HG03558 (cell line): ENCODE results near the gene SBF2.

Source experiments
- ATAC-seq: cut with Tn5 transposase; IDR thresholded peaks from one replicate; pipeline ENCODE4 v1.9.1; 2021; ENCODE audit warnings: moderate number of reproducible peaks; ENCODE audit not compliant: unreplicated experiment; ENCODE audit errors: extremely low read depth

The SBF2 gene

GRCh38 chr11:10293423-10294289 is at the start of gene SBF2:
Gene SBF2 (minus strand): TSS chr11:10294219. CDS start chr11:10294069, 150 bp downstream.
- no peak for ATAC-seq

- no peak for ATAC-seq
Measured at GRCh38 chr11:10338287-10338686, 44.3 kb upstream of the SBF2 start.

DNA sequence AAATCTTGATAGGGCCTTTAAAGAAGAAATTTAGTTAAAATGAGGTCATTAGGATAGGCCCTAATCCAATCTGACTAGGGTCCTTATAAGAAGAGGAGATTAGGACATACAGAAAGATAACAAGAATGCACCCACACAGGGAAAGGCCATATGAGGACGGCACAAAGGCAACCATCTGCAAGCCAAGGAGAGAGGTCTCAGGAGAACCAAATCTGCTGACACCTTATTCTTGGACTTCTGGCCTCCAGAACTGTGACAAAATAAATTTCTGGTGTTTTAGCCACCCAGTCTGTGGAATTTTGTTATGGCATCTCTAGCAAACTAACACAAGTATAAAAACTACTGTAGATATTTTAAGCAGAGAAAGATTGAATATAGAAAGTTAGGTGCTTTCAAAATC is 39.5 kb upstream of the SBF2 start:
- ATAC-seq, result no peak

- ATAC-seq, result no peak
Measured at GRCh38 chr11:10331548-10332289, 37.7 kb upstream of the SBF2 start.

DNA sequence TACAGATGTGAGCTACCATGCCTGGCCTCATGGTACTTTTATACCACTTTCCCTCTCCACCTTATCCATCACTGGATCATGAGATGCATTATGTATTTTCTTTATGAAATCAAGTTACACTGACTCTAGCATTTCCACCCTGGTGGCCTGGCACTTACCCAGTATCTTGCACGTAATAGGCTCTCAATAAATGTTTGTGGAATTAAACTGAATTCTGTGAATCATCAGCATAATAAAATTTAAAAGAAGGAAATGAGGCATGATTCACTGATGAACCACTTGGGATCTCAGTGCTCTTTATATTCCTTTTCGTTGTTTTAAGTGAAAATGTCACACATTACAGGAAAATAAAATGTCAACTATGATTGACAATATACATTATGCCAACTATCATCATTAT is 35.9 kb upstream of the SBF2 start:
- ATAC-seq, result no peak

GRCh38 chr11:10329356-10329755 is 35.3 kb upstream of the SBF2 start:
- no peak for ATAC-seq

GRCh38 chr11:10328314-10329098 is 34.5 kb upstream of the SBF2 start:
- ATAC-seq, result no peak

DNA sequence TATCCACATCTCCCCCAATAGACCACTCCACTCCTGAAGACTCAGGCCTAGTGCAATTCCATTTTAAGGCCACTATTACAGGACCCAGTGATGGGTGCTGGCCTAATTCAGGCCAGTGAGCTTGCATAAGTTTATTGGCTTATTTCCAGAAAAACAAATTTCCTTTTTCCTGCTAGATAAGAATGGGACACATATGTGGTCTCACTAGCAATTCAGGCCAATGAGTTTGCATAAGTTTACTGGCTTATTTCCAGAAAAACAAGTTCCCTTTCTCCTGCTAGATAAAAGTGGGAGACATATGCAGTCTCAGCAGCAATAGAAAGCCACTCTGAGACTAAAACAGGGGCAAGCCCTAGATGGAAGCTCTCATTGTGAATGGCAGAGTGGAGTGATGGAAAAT is 33.2 kb upstream of the SBF2 start:
- no peak for ATAC-seq

DNA sequence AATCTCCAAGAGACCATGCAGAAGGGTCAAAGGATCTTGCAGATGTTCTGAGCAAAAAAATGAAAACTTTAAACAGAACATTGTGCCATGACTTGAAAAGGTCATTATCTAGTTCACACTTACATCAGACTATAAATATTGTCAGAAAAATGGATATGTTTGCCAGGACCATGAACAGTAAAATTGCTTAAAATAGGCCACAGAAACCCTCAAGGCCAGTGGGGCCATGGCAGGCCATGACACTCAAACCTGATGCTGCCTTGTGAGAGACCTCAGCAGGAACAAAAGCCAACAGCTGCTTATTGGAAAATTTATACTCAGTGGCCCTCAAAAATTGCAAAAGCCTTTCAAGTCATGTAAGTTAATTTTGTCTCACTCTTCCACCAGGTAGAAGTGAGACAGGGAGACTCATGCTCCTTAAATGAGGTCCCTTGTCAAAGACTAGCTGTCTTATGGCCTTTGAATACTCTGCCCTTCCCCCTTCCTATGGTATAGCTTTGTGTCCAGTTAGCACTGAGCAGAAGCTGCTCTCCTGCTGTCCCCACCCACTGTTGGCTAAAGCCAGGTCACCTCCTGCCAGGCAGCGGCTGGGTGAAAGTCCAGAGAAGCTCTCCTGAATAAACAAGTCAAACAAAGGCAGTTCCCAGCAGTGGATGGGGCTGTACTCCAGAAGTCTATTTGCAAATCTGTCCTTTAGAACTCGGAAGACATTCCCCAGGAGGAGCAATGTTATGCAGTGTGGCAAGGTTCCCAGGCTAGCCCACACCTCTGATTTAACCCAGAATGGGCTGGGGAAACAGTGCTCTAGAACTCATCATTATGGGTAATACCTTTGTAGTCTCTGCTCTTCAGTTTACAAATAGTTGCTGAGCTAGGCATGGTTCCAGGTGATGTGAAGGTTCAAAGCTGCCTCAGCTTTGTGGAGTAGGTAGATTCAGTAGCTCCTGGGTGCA is 32.3 kb upstream of the SBF2 start:
- no peak for ATAC-seq

- ATAC-seq, result no peak
Measured at GRCh38 chr11:10325277-10326011, 31.4 kb upstream of the SBF2 start.

GRCh38 chr11:10324474-10324873 is 30.5 kb upstream of the SBF2 start:
- no peak for ATAC-seq

DNA sequence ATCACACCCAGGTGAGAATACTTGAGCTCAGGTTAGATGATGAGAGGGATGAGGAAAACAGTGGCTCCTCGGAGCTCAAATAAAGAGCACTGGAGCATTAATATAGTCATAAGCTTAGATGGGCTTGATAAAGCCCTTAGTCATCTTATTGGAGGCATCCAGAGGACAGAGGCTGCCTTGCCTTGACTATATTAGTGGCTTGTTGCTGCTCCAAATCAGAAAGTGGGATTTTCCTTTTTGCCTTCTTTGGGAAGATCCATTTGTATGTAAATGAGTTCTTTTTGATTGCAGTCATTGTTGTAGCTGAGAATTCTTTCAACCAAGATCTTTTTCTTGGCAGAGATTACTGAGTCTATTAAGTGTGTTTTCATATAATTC is 29.8 kb upstream of the SBF2 start:
- ATAC-seq, result no peak

DNA sequence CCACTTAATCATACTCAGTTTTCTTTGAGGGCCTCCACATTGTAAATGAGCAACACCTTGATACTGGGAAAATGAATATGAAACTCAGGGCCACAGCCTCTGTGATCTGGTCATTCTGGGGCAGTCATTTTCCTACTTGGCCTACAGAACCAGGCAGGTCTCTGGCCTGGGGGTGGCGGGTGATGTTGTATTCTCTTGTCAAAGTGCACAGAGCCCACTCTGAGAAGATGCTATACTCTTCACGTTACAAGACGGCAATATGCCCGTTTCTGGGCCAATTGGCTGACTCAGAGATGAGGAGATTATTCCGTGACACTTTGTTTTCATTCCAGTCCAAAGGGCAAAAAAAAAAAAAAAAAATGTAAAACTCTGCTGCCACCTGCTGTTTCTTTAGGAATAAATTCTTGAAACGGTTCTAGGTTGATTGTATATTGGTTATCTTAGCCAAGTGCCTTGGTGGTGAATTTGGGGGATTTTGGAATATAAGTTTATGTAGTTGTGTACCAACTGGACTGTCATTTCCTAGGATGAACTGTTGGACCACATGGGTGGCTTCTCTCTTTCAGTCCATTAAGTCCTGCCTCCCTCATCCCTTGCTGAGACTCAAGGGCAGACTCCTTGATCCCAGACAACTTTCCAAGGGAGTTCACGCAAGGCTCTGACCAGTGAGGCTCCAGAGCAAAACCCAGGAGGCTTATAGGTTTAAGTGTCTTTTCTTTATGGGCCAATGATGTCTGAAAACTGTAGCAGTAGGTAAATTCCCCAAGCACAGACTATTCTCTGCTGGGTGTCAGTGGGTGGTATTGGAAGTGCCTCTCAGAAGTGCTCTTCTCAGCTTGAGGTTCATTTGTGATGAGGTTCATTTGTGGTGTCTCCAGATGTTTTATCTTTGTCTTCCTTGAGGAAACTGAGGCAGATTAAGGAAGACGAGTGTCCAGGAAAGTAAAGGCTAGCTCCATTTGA is 29.1 kb upstream of the SBF2 start:
- ATAC-seq, result no peak

DNA sequence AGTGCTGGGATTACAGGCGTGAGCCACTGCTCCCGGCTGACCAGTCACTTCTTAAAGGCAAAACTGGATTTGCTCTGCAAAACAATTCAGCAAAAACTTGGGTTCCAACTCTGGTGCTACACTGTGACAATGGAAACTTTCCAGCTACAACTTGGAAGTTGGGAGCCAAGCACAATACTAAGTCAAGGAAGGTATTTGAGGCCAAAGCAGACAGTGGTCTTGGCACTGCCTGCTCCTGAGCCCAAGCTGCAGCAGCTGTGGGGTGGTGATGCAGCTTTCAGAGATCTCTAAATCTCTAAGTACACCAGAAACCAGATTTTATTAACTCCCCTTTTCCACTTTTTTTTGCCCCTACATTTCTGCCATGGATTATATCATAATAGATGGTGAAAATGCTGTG is 28.4 kb upstream of the SBF2 start:
- ATAC-seq, result no peak

- no peak for ATAC-seq
Measured at GRCh38 chr11:10320736-10321465, 26.9 kb upstream of the SBF2 start.

DNA sequence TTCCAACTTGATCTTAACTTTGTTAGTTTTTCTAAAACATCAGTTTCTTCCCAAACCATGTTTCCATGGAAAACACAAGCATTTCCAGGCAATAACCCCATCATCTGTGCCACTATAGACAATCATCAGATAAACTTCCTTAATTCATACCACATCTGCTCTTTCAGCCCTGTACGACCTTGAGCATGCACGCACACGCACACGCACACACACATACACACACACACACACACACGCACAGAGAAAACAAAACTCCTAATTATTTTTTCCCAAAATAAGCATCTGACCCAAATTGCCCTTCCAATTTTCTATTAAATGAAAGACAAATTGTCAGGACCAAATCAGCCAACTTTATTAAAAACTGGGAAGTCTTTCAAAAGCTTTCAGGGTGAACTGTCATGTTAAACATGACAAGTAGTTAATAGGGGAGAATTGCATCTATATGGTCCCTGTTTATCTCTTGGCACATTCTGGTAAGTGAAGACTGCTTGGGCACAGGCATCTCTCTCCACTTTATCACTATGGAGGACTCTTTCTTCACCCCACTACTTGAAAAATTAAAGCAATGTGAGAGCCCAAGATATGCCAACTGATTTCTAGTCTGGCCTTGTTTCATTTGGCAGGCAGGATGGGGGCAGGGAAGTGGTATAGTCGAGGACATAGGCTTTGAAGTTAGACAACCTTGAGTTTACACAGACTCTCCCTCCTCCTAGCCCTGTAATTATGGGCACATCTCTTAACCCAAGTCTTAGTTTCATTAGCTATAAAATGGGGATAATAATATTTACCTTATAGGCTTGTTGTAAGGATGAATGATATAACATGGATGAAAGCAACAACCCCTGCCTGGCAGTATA is 25.9 kb upstream of the SBF2 start:
- no peak for ATAC-seq

DNA sequence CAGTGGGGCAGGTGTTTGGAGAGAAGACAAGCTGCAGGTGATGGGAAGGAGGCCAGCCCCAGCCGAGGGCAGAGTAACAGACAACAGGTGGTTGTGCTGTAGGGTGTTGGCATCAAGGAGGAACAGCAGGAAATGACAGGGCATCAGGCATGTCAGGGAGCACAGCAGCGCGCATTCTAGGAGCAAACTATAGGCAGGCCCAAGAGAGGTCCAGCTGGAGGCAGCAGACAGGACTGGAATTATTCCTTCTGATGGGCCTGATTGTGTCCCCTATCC is 24.4 kb upstream of the SBF2 start:
- ATAC-seq, result no peak
